Neural progenitor cell (in vitro differentiated cells): ENCODE measurements around the gene CCND3. TPM values are rescaled to one million over a fixed set of nuclear protein-coding genes. Genes with fewer than 3 reads are reported as not detected.

ENCODE experiments used
- DNase-seq: peaks from one replicate; pipeline ENCODE4 v3.0.0-alpha.2; 2016; ENCODE audit warnings: low spot score
- H2AFZ ChIP-seq: fragments of 200-600 bp; sonication (generic); replicated peaks from 2 replicates; pipeline ENCODE4 v1.6.1; 2016; ENCODE audit warnings: antibody characterized with exemption
- H3F3A ChIP-seq: fragments of 200-600 bp; sonication (generic); 2 replicates; pipeline ENCODE4 v1.6.1; 2016; ENCODE audit warnings: antibody characterized with exemption, low read depth
- H3K27ac ChIP-seq: fragments of 200-600 bp; sonication (generic); 2 replicates; pipeline ENCODE4 v1.5.1; 2016; ENCODE audit warnings: mild to moderate bottlenecking
- H3K27me3 ChIP-seq: fragments of 200-600 bp; sonication (generic); 2 replicates; pipeline ENCODE4 v1.6.1; 2016; ENCODE audit warnings: mild to moderate bottlenecking, moderate library complexity
- H3K36me3 ChIP-seq: fragments of 200-600 bp; sonication (generic); 2 replicates; pipeline ENCODE4 v1.5.1; 2016
- H3K4me1 ChIP-seq: fragments of 200-600 bp; sonication (generic); 2 replicates; pipeline ENCODE4 v1.6.1; 2016; ENCODE audit warnings: mixed run types
- H3K4me2 ChIP-seq: fragments of 200-600 bp; sonication (generic); 2 replicates; pipeline ENCODE4 v1.6.1; 2016
- H3K4me3 ChIP-seq: fragments of 200-600 bp; sonication (generic); 2 replicates; pipeline ENCODE4 v1.5.1; 2016
- H3K79me2 ChIP-seq: fragments of 200-600 bp; sonication (generic); 2 replicates; pipeline ENCODE4 v1.6.1; 2016; ENCODE audit warnings: low read depth
- H3K9ac ChIP-seq: fragments of 200-600 bp; sonication (generic); 2 replicates; pipeline ENCODE4 v1.6.1; 2016
- H3K9me3 ChIP-seq: fragments of 200-600 bp; sonication (generic); 2 replicates; pipeline ENCODE4 v1.5.1; 2016; ENCODE audit warnings: low read depth
- H4K20me1 ChIP-seq: fragments of 200-600 bp; sonication (generic); 2 replicates; pipeline ENCODE4 v1.6.1; 2016; ENCODE audit warnings: low read depth
- H3K27ac Mint-ChIP-seq: 3 replicates; pipeline ENCODE4 v1.8.0; 2021; ENCODE audit warnings: mixed read lengths
- H3K27me3 Mint-ChIP-seq: 2 replicates; pipeline ENCODE4 v1.8.0; 2022; ENCODE audit warnings: low read depth, mild to moderate bottlenecking, inconsistent platforms, moderate library complexity, mixed read lengths; ENCODE audit not compliant: insufficient read depth
- H3K36me3 Mint-ChIP-seq: 3 replicates; pipeline ENCODE4 v1.8.0; 2021; ENCODE audit warnings: mixed read lengths
- H3K4me1 Mint-ChIP-seq: 3 replicates; pipeline ENCODE4 v1.8.0; 2021; ENCODE audit warnings: mixed read lengths
- H3K4me3 Mint-ChIP-seq: 3 replicates; pipeline ENCODE4 v1.8.0; 2021; ENCODE audit warnings: mild to moderate bottlenecking, moderate library complexity, mixed read lengths
- H3K9me3 Mint-ChIP-seq: 3 replicates; pipeline ENCODE4 v1.8.0; 2020; ENCODE audit warnings: mixed read lengths
- EZH2 ChIP-seq: fragments of 200-600 bp; sonication (generic); IDR thresholded peaks from 2 replicates; pipeline ENCODE4 v1.6.1; 2017; ENCODE audit warnings: antibody characterized with exemption, mild to moderate bottlenecking, moderate library complexity
- EZH2phosphoT487 ChIP-seq: fragments of 200-600 bp; sonication (generic); IDR thresholded peaks from 2 replicates; pipeline ENCODE4 v1.6.1; 2017; ENCODE audit warnings: antibody characterized with exemption
- total RNA-seq: library from RNA; depleted of rRNA; stranded (reverse); fragments of >200 nt; gene quantifications from 2 replicates; pipeline ENCODE4 v1.2.3, GENCODE V29; 2015; ENCODE audit warnings: low replicate concordance
- TF ChIP-seq, protein P1 (sequence below): fragments of 200-600 bp; sonication (generic); IDR thresholded peaks from 2 replicates; pipeline ENCODE4 v1.5.1; 2017; ENCODE audit warnings: antibody characterized with exemption, mild to moderate bottlenecking

CCND3 gene
- total RNA-seq, 1 donor from 2014 or later: 7.6 TPM

DNA sequence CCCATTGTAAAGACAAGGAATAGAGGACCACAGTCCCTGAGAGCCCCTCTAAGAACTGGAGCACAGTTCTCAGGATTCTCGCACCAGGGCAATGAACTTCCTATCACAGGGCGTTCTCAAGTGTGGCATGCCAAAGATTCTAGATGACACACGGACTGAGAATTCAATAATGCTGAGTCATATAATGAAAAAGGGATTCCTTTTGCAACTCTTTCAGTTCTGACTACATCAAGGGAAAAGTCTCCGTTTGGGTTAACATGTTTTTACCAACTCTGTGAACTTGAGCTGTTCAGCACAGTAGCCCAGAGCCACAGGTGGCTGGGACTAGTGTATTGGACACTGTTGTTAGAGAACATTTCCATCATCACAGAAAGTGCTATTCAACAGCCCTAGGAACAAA is 24.1 kb downstream of the CCND3 start:
- Mint-ChIP-seq H3K36me3 (peaks cover 4% of the 10 kb centered on the region), H3K4me1 (peaks cover 13% of the 10 kb centered on the region), H3K9me3 (no peaks in the 10 kb centered on the region), H3K4me3 (no peak overlapping the region), H3K27ac (no peak overlapping the region), H3K27me3 (peaks cover 3% of the 10 kb centered on the region)
- H3K4me3 ChIP-seq: no peak overlapping the region
- H3F3A ChIP-seq: peaks cover 8% of the 10 kb centered on the region
- no peak overlapping the region for H3K4me2 ChIP-seq
- H3K36me3 ChIP-seq: no peaks in the 10 kb centered on the region
- H4K20me1 ChIP-seq: peaks cover 21% of the 10 kb centered on the region
- TF ChIP-seq EZH2phosphoT487 (no peak), EZH2 (no peak)
- TF ChIP-seq, protein P1, sequence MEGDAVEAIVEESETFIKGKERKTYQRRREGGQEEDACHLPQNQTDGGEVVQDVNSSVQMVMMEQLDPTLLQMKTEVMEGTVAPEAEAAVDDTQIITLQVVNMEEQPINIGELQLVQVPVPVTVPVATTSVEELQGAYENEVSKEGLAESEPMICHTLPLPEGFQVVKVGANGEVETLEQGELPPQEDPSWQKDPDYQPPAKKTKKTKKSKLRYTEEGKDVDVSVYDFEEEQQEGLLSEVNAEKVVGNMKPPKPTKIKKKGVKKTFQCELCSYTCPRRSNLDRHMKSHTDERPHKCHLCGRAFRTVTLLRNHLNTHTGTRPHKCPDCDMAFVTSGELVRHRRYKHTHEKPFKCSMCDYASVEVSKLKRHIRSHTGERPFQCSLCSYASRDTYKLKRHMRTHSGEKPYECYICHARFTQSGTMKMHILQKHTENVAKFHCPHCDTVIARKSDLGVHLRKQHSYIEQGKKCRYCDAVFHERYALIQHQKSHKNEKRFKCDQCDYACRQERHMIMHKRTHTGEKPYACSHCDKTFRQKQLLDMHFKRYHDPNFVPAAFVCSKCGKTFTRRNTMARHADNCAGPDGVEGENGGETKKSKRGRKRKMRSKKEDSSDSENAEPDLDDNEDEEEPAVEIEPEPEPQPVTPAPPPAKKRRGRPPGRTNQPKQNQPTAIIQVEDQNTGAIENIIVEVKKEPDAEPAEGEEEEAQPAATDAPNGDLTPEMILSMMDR: no peak
- no peak overlapping the region for H3K9ac ChIP-seq
- H3K9me3 ChIP-seq: no peaks in the 10 kb centered on the region
- no peak overlapping the region for H2AFZ ChIP-seq
- no peaks in the 10 kb centered on the region for H3K27me3 ChIP-seq
- no peak overlapping the region for H3K27ac ChIP-seq
- H3K79me2 ChIP-seq: peaks cover 63% of the 10 kb centered on the region
- DNase-seq: no peak
- H3K4me1 ChIP-seq: peaks cover 10% of the 10 kb centered on the region

DNA sequence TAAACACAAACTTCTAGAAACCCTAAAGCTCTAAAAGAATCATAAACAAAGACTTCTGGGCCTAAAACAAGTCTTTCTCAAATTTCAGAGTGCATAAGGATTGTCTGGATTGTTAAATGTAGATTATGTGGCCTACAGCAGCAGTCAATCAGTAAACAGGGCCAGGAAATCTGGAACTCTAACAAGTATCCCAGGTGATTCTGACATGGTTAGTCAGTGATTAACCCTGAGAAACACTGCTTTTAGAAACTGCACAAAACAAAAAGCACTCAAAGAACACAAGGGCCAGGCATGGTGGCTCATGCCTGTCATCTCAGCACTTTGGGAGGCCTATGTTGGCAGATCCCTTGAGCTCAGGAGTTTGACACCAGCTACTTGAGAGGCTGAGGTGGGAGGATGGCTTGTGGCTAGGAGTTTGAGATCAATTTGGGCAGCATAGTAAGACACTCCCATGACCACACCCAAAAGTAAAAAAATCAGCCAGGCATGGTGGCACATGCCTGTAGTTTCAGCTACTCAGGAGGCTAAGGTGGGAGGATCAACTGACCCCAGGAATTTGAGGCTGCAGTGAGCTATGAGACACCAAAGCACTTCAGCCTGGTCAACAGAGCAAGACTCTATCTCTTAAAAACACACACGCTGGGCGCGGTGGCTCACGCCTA is 26.6 kb downstream of the CCND3 start:
- Mint-ChIP-seq H3K27ac (no peak overlapping the region), H3K4me3 (no peak overlapping the region), H3K9me3 (no peaks in the 10 kb centered on the region), H3K27me3 (peaks cover 3% of the 10 kb centered on the region), H3K36me3 (peaks cover 4% of the 10 kb centered on the region), H3K4me1 (peaks cover 4% of the 10 kb centered on the region)
- TF ChIP-seq EZH2phosphoT487 (no peak), EZH2 (no peak)
- TF ChIP-seq, protein P1: no peak
- Histone ChIP-seq H4K20me1 (peaks cover 10% of the 10 kb centered on the region), H3F3A (no peaks in the 10 kb centered on the region), H3K79me2 (peaks cover 44% of the 10 kb centered on the region), H3K27me3 (no peaks in the 10 kb centered on the region), H3K4me2 (no peak overlapping the region), H2AFZ (no peak overlapping the region), H3K4me1 (peaks cover 3% of the 10 kb centered on the region), H3K9ac (no peak overlapping the region), H3K36me3 (no peaks in the 10 kb centered on the region), H3K9me3 (no peaks in the 10 kb centered on the region), H3K4me3 (no peak overlapping the region), H3K27ac (no peak overlapping the region)
- DNase-seq: no peak

DNA sequence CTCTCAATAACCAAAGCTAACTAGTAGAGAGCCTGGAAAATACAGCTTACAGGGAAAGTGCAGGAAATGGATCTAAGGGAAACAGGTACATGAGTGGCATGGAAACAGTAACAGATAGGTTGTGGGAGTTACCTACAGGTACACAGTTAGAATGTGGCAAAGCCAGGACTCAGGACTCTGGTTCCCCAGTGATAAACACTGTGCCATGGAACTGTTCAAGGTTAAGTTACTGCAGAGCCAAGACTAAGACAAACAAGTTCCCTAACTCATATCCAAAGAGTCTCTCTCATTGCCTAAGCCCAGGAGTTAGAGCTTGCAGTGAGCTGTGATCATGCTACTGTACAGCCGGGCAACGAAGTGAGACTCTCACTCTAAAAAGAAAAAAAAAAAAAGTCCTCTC is 27.3 kb downstream of the CCND3 start:
- Histone ChIP-seq H3K4me1 (no peaks in the 10 kb centered on the region), H4K20me1 (peaks cover 11% of the 10 kb centered on the region), H3K27me3 (no peaks in the 10 kb centered on the region), H3K4me3 (no peak overlapping the region), H3F3A (no peaks in the 10 kb centered on the region), H3K79me2 (peaks cover 39% of the 10 kb centered on the region), H3K9me3 (no peaks in the 10 kb centered on the region), H3K4me2 (no peak overlapping the region), H3K36me3 (no peaks in the 10 kb centered on the region), H3K27ac (no peak overlapping the region), H2AFZ (no peak overlapping the region), H3K9ac (no peak overlapping the region)
- no peak for DNase-seq
- TF ChIP-seq, protein P1: no peak
- TF ChIP-seq EZH2 (no peak), EZH2phosphoT487 (no peak)
- no peak overlapping the region for H3K27ac Mint-ChIP-seq
- no peaks in the 10 kb centered on the region for H3K9me3 Mint-ChIP-seq
- no peaks in the 10 kb centered on the region for H3K4me1 Mint-ChIP-seq
- H3K27me3 Mint-ChIP-seq: peaks cover 3% of the 10 kb centered on the region
- H3K36me3 Mint-ChIP-seq: peaks cover 4% of the 10 kb centered on the region
- no peak overlapping the region for H3K4me3 Mint-ChIP-seq
